NCI-H1436 (cell line): ENCODE data around the gene PCDH9.
"Not testable (repeated sequence)": the region's sequence is repeated elsewhere in the genome, so short reads cannot be mapped to it uniquely, and the experiment has no call there.

ENCODE experiments used
- DNase-seq: peaks from one replicate; lab custom pipeline; 2025; lab: John Stamatoyannopoulos, UW

Gene PCDH9

DNA sequence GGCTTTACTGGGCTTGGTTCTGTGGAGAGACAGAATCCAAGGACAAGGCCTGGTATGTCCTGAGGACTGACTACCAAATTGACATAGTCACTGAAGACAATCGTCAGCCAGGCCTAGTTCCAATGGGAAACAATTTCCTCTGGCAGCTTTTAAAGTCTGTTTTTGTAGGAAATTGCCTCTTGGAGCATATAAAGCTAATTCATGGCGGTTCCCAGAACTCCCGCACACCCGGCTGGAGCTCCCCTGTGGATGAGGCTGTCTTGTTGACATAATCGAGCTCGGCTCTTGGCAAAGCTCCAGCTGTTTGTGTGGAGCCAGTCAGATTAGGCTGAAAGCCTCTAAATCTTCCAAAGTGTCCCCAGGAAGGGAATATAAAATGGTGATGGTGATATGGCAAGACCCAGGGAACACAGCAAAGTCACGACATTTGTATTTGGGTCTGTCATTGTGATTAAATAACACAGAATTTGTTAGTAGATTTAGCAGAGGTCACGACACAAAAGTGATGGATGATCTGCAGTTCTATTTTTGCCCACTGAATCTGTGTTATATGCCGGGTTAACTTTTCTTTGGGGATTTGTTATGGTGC lies 395.0 kb downstream of the PCDH9 start:
- no peak for DNase-seq

DNA sequence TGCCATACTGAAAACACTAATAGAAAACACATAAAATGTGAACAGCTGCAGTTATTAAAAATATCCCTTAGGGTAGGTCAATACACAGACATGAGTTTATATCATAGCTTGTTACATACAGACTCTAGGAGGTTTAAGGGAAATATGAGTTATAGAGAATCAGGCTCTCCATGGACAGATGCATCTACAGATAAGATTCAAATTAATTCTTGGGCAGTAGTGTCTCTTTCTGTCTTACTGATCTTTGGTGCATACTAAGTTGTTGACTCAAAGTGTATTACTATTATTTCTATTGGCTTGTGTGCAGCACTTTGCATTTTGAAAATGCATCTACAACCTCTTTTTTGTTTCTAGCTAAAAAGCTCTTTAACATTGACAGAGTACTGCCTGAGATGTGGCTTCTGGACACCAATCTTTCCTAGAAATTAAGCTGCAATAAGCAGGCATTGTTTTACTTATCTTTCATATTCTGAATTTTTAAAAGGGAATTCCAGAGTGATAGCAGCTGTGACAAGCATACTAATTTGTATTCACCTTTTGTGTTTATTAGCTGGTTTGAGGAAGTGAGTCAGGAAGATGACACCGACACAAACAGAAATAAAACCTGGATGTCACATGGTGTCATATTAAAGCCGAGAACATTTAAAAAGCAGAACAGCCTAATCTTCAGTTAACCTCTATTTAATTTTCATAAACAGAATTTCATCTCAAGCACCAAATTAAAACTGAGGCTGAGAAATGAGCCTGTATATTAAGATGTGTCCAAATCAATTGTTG lies 399.0 kb downstream of the PCDH9 start:
- DNase-seq, result no peak

DNA sequence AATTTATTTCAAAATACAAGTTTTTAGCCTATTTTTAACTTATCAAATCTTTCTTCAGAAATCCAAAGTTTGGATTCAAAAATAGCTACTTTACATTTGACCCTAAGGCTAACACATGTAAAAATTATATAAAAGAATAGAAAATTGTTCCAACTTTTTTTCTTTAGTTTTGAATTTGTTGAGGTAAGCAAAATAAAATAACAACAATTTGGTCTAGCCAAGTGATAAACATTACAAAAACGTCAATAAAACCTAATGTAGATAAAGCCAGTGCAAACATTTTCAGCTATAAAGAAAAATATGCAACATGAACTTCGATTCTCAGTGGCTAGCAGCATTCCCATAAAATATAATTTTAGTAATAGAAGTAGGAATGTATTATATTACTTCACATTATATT lies 400.3 kb downstream of the PCDH9 start:
- no peak for DNase-seq

DNA sequence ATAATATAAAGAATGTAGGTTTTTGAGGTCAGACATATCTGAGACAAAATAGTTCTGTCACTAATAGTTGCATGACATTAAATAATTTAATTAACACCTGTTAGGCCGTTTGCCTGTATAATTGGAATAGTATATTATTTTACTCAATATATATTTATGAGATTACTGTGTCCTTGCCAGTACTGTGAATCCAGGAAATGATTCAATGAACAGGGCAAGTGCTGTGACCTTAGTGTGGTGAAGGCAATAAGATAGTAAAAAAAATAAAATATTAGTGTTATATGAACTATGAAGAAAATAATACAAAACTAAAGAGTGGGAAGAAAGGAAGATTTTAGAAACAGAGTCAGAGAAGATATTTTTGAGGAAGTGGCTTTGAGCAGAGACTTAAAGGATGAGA lies 403.7 kb downstream of the PCDH9 start:
- DNase-seq, result no peak

DNA sequence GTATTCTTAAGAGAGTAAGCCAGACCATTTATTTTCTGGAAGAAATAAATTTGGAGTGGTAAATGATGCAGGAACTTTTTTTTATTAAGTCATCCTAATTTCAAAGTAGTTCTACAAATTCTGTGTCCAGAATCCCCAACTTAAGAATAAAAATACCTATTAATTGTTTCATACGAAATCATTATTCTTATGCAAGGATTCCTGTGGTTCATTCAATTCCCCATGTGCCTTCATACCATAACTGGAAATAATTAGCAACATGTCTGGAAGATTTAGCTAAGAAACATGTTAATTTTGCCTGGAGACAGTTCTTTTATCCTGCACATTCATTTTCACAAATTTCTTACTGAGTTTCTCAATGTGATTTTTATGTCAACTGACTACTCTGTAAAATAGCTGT lies 408.6 kb downstream of the PCDH9 start:
- DNase-seq, result no peak

DNA sequence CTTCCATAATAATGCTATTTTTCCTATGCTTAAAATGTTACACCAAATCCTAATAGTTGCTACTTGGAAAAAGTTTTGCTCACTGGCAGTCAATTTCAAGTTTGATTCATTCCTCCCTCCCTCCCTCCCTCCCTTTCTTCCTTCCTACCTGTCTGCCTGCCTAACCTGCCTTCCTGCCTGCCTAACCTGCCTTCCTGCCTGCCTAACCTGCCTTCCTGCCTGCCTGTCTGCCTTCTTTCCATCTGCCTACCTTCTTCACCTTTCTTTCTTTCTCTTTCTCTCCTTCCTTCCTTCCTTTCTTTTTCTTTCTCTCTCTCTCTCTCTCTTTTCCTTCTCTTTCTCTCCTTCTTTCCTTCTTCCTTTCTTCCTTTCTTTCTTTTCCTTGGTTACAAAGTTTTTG lies 418.7 kb downstream of the PCDH9 start:
- no peak for DNase-seq

DNA sequence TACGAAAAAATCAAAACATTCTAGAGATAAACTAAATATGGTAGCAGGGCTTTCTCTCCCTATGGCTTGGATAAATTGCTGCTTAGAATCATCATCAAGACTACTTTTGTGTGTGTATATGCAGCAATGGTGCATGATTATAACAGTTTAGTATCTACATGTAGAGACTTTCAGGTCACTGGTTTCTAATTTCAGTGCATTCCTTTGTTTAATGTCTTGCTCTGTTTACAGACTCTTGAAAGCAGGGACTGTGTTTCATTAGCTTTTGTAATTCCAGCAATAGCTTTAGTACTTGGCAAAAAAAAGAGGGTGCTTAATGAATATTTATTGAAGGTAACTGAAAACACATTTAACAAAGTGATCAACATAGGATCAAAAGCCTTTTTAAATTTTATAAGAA lies 420.7 kb downstream of the PCDH9 start:
- DNase-seq, result no peak

DNA sequence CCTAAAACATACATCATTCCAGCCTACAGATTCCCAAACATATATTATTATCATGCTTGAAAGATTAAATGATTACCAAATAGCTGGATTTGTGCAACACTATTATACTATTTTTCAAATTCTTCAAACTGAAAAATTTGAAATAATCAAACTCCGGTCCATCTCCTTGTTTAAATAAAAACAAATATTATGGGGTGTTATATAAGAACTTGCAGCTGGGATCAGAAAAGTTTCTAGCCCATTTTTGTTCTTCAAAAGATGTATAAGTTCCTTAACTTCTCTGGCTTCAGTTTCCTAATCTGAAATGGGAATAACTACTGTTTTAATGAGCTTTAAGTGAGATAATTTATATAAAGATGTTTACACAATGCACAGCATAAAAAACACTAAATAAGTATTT lies 422.9 kb downstream of the PCDH9 start:
- DNase-seq, result no peak

DNA sequence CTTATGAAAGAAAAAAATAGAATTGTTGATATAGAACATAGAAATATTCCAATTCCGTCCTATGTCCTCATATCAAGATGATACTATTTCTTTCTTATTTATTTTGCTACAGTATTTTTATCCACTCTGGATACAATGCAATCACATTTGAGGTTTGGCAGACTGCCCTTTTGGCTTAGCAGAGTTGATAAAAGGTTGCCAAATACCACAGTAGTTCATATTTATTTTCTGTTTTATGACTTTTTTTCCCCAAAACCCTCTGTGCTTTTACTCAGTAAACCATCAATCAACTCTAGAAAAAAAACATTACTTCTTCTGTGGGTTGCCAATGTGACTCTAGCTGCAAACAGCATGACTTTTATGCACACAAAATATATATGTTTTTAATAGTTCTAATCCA lies 424.5 kb downstream of the PCDH9 start:
- DNase-seq, result no peak

DNA sequence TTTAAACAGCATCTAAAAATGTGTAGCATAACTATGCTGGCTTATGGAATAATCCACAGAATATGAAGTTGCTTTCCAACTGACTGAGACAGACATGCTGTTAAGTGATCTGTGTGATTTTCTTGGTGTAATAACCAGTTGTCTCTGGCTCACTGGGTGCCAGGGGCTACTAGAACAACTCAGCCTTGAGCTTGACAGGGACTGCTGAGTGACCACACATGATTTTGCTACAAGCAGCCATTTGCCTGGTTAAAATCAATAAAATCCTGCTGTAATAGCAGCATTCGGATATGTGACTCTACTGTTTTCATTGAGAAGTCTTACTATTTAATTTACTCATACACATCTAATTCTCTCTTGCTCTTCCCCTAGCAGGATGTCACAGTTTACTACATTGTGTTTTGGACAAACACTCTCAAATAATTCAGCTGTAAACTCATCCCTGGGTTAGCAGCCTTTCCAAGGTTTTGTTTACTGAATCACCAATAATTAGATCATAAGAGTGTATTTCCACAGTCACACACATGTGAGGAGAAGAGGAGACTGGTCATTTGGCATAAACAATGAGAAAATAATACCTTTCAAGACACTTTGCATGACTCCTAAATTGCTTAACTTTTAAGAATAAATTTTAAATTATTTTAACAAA lies 426.2 kb downstream of the PCDH9 start:
- DNase-seq, result no peak

DNA sequence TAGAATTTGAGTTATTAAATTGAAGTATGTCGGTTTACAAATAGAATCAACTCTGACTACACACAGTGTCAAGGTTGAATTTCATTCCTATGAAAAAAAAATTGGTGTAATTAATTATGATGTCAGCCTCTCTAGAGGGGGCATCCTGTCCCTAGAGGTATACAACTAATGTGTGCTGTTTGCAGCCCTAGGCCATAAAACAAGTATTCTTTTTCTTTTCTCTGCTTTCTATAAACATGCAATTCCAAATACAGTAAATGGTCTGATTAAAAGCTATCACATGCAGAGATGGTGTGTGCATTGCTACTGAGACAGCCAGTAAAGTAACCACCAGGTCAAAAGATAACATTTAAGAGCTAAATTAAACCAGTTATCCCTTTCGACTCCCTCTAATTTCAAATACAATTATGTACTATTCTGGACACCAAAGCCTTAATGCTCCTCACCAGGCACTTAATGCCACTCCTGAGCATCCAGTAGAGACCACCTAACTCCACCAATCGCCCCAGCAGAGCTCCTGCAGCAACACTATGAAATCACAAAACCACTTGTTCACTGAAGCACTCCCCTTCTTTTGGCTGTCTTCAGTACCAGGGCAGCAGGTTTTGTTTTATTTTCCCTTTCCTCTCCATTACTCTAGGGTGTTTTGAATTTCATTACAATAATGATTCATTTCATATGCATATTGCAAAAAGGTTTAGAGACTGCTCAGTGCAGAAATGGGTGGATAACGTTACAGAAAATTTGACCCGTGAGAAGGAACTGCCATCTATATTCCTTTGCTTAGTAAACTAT lies 426.9 kb downstream of the PCDH9 start:
- no peak for DNase-seq

DNA sequence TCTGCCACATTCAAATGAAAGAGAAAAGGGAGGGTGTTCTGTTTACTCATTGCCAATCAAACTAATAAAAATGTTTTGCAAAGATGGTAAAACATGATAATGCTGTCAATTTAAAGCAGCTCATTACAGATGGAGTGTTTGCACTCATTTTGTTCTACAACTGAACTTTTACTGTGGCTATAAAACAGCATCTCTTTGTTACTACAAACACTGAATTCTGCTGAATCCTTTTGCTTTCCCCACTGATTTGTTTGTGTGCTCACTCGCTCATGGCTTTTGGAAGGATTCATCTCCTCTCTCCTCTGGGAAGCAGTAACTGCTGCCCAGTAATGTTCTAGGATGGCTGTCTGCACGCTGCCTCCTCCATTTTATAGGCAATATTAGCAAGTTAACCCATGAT lies 434.5 kb downstream of the PCDH9 start:
- DNase-seq, result no peak

DNA sequence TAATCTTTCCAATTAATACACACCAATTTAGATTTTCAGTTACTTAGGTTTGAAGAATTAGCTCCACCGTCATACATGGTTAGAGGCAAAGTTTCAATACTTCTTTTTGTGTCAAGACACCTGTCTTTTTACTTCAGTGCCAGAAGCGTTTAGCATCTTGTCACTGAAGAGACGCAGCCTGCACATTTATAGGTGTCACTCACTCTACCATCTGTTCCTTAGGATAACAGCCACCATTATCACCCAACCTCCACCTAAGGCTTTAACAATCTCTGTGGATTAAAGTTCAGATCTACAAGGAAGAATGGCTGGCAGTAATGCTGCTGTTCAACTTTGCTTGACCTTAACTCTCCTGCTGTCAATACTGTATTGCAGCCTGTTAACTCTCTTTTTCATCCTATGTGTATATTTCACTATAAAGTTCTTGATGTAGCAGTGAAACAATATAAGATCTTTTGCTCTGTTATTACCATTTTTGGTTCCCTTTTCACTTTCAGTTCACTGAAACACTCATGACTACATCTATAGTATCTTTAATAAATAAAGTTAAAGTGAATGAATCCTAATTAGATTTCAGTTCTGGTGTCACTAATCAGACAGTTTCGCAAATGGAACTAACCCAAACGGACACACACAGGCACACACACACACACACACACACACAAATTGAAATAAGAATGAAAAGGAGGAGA lies 435.6 kb downstream of the PCDH9 start:
- DNase-seq, result no peak

DNA sequence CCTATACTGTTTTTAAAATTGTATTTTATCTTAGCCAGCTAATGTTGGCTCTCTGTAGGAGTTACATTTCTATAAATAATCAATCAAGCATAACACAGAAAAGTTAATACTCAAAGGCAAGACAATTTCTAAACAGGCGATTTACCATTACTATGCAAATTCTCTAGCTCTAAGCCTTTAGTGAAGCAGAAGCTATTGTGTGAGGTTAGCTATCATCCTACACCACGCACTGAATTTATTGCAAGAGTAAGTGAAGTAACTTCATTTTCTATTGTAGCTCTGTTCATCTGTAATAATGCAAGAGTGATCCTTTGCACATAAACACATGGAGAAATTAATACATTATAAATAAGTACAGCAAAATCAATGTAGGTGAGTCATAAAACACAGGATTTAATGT lies 439.3 kb downstream of the PCDH9 start:
- no peak for DNase-seq

DNA sequence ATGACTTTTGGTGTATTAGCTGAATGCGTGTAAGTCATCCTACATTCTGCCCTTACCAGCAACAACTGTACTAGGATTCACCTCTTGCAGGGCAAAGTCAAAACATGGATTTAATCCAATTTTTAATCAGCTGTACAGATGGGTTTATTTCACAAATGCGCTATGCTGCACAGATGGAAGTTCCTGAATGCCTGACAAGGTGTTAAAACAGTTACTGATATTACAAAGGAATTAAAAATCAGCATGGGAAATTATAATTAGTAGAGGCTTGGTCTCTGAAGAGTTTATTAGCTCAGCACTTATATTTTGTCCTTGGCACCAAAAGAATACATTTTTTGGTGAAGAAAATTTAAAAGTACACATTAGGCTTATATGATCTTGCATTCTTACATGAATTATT lies 448.9 kb downstream of the PCDH9 start:
- no peak for DNase-seq

DNA sequence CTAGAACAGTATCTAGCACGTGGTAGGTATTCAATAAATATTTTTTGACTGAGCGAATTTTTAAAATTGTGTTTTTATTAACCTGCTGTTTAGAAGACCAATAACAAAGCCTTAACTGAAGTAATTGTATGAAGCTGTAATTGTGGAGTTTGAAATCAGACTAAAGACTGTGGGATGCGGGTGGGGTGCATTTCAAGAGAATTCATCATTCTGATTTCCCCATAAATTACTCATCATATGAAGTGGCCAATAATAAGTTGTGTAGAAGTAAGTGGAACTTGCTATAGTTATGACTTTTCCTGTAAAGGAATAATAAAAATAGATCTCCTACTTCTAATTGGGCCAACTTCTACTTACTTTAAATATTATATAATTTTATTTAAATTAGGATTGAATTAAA lies 449.3 kb downstream of the PCDH9 start:
- DNase-seq, result no peak

DNA sequence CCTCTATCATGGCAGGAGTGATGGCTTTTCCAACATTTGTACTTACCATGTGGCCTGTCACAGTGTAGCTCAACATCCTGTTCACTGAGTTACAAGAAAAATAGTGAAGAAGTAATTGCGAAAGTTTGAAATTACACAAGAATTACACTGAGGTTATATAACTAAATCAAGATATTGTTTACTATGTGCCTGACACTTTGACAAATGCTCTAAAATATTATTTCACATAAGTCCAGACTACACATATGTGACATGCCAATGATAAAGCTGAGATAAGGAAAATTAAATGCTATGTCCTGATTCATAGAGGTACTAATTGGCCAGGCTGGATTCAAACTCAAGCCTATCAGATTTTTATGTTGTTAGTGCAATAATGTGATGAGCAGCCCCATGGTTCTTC lies 451.7 kb downstream of the PCDH9 start:
- no peak for DNase-seq

DNA sequence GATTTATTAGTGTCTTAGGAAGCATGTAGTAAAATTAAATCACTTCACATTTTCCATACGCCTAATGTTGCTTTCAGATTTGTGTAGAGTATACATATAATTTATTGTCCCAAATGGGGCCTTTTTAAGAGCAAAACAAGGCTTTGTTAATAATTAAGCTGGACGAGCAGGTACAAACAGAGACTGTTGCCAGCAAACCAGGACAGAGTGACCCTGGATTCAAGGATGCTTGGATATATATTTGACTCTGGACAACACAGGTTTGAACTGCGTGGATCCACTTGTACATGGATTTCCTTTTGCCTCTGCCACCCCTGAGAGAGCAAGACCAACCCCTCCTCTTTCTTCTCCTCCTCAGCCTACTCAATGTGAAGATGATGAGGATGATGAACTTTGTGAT lies 454.9 kb downstream of the PCDH9 start:
- DNase-seq, result no peak

DNA sequence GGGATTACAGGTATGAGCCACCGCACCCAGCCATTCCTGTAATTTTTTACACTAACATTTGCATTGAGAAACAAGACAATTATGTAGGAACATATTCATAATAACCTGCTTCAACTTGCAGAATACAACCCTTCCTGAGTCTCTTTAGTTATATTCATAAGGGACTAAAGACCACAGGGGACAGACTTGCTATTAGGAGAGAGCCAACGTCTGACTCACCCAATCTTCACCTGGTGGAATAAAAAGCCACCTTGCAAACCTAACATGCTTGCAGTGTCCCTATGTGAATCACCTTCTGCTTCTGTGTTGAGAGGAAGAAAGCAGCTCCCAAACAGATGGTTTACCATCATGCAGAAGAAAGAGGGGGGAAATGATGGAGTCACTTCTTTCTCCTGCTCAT lies 456.1 kb downstream of the PCDH9 start:
- DNase-seq, result no peak

DNA sequence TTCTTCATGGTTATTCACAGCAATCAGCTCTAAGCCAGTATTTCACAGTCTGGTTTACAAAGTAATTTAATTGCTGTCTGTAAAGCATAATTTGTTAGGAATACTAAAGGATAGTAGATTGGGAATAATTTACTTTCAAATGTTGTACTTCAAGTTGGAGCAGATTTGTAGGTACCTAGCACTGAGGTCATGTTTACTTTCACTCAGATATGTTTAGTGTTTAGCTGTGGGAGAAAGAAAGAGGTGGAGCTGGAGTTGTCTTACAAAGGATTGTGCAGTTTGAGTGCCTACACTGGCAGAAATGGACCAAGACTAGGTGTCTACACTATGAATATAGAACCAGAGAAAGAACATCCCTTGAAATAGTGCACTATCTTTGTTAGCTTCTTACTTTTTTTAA lies 464.6 kb downstream of the PCDH9 start:
- DNase-seq, result no peak

DNA sequence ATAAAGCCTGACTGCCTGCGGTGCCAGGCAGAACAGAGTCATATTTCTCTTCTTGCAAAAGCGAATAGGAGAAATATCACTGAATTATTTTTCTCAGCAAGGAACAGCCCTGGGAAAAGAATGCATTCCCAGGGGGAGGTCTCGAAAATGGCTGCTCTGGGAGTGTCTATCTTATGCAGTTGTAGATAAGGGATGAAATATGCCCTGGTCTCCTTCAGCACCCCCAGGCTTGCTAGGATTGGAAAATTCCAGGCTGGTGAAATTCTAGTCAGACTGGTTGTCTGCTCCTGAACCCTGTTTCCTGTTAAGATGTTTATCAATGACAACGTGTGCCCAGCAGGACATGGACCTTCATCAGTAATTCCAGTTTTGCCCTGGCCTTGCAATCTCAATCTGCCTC lies 469.5 kb downstream of the PCDH9 start:
- not testable (repeated sequence) for DNase-seq

DNA sequence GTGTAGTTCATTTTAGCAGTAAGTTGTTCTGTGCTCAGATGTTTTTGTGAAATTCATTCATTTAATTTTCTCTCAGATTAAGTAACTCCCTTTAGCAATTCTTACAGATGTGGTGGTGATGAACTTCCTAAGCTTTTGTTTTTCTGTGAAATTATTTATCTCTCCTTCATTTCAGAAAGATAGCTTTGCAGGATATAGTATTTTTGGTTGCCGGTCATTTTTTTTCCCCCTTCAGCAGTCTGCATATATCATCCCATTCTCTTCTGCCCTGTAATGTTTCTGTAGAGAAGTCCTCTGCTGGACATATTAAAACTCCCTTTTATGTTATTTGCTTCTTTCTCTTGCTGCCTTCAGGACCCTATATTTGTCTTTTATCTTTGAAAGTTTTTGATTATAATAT lies 470.2 kb downstream of the PCDH9 start:
- no peak for DNase-seq
